Thyroid gland (tissue), 4 donors: ENCODE results near the gene ACVR1B.

ENCODE experiments used
- CTCF ChIP-seq, 6 experiments: fragments of 200-600 bp in 3 of 6; fragments of 450-650 bp in 3 of 6; sonication (generic) in 3 of 6; IDR thresholded peaks; one replicate each; pipeline ENCODE4 v1.5.1; 2016 to 2019; ENCODE audit warnings: antibody characterized with exemption in 6 of 6, mild to moderate bottlenecking in 2 of 6, inconsistent platforms in 1 of 6, moderate library complexity in 1 of 6
- POLR2A ChIP-seq, 2 donors: fragments of 450-650 bp; IDR thresholded peaks; one replicate each; pipeline ENCODE4 v1.6.1; 2017; ENCODE audit warnings: antibody characterized with exemption in 2 of 2, mild to moderate bottlenecking in 2 of 2, moderate library complexity in 1 of 2

- TF ChIP-seq CTCF (IDR thresholded peaks at IDR 0.05) (no peak), POLR2A (IDR thresholded peaks at IDR 0.05) (no peak)
Observed at GRCh38 chr12:52045794-52046199, 94.3 kb downstream of the ACVR1B start.
